Measurements from ENCODE around the gene KLHL12.

- TF ChIP-seq, protein P1, sequence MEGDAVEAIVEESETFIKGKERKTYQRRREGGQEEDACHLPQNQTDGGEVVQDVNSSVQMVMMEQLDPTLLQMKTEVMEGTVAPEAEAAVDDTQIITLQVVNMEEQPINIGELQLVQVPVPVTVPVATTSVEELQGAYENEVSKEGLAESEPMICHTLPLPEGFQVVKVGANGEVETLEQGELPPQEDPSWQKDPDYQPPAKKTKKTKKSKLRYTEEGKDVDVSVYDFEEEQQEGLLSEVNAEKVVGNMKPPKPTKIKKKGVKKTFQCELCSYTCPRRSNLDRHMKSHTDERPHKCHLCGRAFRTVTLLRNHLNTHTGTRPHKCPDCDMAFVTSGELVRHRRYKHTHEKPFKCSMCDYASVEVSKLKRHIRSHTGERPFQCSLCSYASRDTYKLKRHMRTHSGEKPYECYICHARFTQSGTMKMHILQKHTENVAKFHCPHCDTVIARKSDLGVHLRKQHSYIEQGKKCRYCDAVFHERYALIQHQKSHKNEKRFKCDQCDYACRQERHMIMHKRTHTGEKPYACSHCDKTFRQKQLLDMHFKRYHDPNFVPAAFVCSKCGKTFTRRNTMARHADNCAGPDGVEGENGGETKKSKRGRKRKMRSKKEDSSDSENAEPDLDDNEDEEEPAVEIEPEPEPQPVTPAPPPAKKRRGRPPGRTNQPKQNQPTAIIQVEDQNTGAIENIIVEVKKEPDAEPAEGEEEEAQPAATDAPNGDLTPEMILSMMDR (IDR thresholded peaks at IDR 0.05): no peak
- no peak for TF ChIP-seq EP300 (IDR thresholded peaks at IDR 0.05)
Measured at GRCh38 chr1:202843081-202843480, 84.0 kb downstream of the KLHL12 start.

Data from gastroesophageal sphincter (tissue), 3 donors.